NT2/D1 (cell line): Measurements from ENCODE around the gene NXPE4.

Experiments used
- YY1 ChIP-seq: IDR thresholded peaks from 2 replicates; pipeline ENCODE4 v1.6.1; 2011; ENCODE audit not compliant: insufficient read length, insufficient read depth
- ZNF274 ChIP-seq: IDR thresholded peaks from 2 replicates; pipeline ENCODE4 v1.6.1; 2011; ENCODE audit warnings: mild to moderate bottlenecking, low read depth, low read length

- TF ChIP-seq ZNF274 (no peak), YY1 (no peak)
Measured at GRCh38 chr11:114616516-114616915, 20.9 kb upstream of the NXPE4 start.
